ENCODE measurements around the gene IFT25. TPM values are rescaled to one million over a fixed set of nuclear protein-coding genes. Genes with fewer than 3 reads are reported as not detected.
"Not testable (repeated sequence)": the region's sequence is repeated elsewhere in the genome, so short reads cannot be mapped to it uniquely, and the experiment has no call there.

IFT25 gene
- polyA plus RNA-seq (2013): 38.6 and 39.1 TPM in 2 replicates

- H3K79me2 ChIP-seq (ENCODE audit: control insufficient read depth, insufficient read depth, low read length, poor library complexity): peaks cover 13% of the 10 kb centered on the region
Measured at GRCh38 chr1:53945433-53946251, at the start of gene IFT25. IFT25 (minus strand) TSS chr1:53945699; CDS start chr1:53940082, 5,617 bp downstream.

DNA sequence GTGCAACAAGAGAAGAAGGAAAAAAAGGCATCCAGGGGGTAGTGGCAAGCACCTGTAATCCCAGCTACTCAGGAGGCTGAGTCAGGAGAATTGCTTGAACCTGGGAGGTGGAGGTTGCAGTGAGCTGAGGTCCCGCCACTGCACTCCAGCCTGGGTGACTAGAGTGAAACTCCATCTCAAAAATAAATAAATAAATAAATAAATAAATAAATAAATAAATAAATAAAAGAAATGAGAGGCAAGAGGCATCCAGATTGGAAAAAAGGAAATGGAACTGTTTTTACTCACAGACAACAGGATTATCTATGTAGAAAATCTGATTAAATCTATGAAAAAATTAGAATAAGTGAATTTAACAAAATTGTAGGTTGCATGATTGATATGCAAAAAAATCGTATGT, 49.0 kb upstream of the IFT25 start:
- H3K23ac ChIP-seq (ENCODE audit: low read length); H3K4ac ChIP-seq (ENCODE audit: low read depth, low read length); H3K36me3 ChIP-seq (ENCODE audit: control insufficient read depth in 1 of 2, insufficient read depth in 2 of 2, low read length in 2 of 2); H3K79me2 ChIP-seq (ENCODE audit: control insufficient read depth, insufficient read depth, low read length, poor library complexity); H4K8ac ChIP-seq (ENCODE audit: low read depth, low read length); H3K9ac ChIP-seq (ENCODE audit: low read length); DNase-seq; H3K27me3 ChIP-seq (ENCODE audit: insufficient read depth, low read length); H2BK120ac ChIP-seq (ENCODE audit: insufficient read depth, low read length, poor library complexity); H2AK5ac ChIP-seq (ENCODE audit: low read length); H3K27ac ChIP-seq (ENCODE audit: low read depth, low read length); H3K4me3 ChIP-seq (ENCODE audit: low read depth, low read length); H3K4me2 ChIP-seq (ENCODE audit: low read length); H4K12ac ChIP-seq (ENCODE audit: low read depth, low read length); H3K18ac ChIP-seq (ENCODE audit: low read length); H2BK12ac ChIP-seq (ENCODE audit: low read length); H3K79me1 ChIP-seq (ENCODE audit: low read length); H2AFZ ChIP-seq (ENCODE audit: insufficient read depth, low read length, poor library complexity); H3K9me3 ChIP-seq (ENCODE audit: insufficient read depth, low read depth, low read length); H3K4me1 ChIP-seq (ENCODE audit: control insufficient read depth in 1 of 2, insufficient read depth in 2 of 2, low read length in 2 of 2); H2BK5ac ChIP-seq (ENCODE audit: low read depth, low read length, poor library complexity); H4K91ac ChIP-seq (ENCODE audit: low read depth, low read length); H3K14ac ChIP-seq (ENCODE audit: low read length): not testable (repeated sequence)
- no CpG with 5 or more reads among the region's 2 CpGs for WGBS (ENCODE audit: extremely low coverage, insufficient coverage, insufficient read length)

More at GRCh38 chr1:53945433-53946251, at the start of gene IFT25:
- Histone ChIP-seq H3K27me3 (ENCODE audit: insufficient read depth, low read length) (no peaks in the 10 kb centered on the region), H3K4me1 (ENCODE audit: control insufficient read depth in 1 of 2, insufficient read depth in 2 of 2, low read length in 2 of 2) (peaks cover 4 to 15% of the 10 kb centered on the region in 2 experiments), H2BK120ac (ENCODE audit: insufficient read depth, low read length, poor library complexity) (peak within 1 kb of the TSS; percentile 94), H3K4ac (ENCODE audit: low read depth, low read length) (peak within 1 kb of the TSS; percentile 97), H3K79me1 (ENCODE audit: low read length) (peaks cover 11% of the 10 kb centered on the region), H4K91ac (ENCODE audit: low read depth, low read length) (peak within 1 kb of the TSS; percentile 91), H4K8ac (ENCODE audit: low read depth, low read length) (peak within 1 kb of the TSS; percentile 98), H3K9me3 (ENCODE audit: insufficient read depth, low read depth, low read length) (no peaks in the 10 kb centered on the region), H3K4me3 (ENCODE audit: low read depth, low read length) (peak within 1 kb of the TSS; percentile 93), H3K36me3 (ENCODE audit: control insufficient read depth in 1 of 2, insufficient read depth in 2 of 2, low read length in 2 of 2) (peaks cover 0 to 3% of the 10 kb centered on the region in 2 experiments), H3K23ac (ENCODE audit: low read length) (no peak within 1 kb of the TSS), H2BK5ac (ENCODE audit: low read depth, low read length, poor library complexity) (peak within 1 kb of the TSS; percentile 89), H3K14ac (ENCODE audit: low read length) (peak within 1 kb of the TSS; percentile 96), H3K18ac (ENCODE audit: low read length) (peak within 1 kb of the TSS; percentile 97), H3K27ac (ENCODE audit: low read depth, low read length) (peak within 1 kb of the TSS; percentile 72), H2AFZ (ENCODE audit: insufficient read depth, low read length, poor library complexity) (peak within 1 kb of the TSS; percentile 99), H4K12ac (ENCODE audit: low read depth, low read length) (peak within 1 kb of the TSS; percentile 97), H2AK5ac (ENCODE audit: low read length) (no peak within 1 kb of the TSS), H3K4me2 (ENCODE audit: low read length) (peak within 1 kb of the TSS; percentile 82), H3K9ac (ENCODE audit: low read length) (peak within 1 kb of the TSS; percentile 88), H2BK12ac (ENCODE audit: low read length) (peak within 1 kb of the TSS; percentile 62)
- no CpG with 5 or more reads among the region's 90 CpGs for WGBS (ENCODE audit: extremely low coverage, insufficient coverage, insufficient read length)
- peak; percentile 95 to 98 for DNase-seq

- peak in 1 of 2 donors; percentile 36 for DNase-seq
- Histone ChIP-seq H3K4me2 (ENCODE audit: low read length) (no peak overlapping the region), H4K8ac (ENCODE audit: low read depth, low read length) (no peak overlapping the region), H3K79me2 (ENCODE audit: control insufficient read depth, insufficient read depth, low read length, poor library complexity) (no peaks in the 10 kb centered on the region), H4K91ac (ENCODE audit: low read depth, low read length) (no peak overlapping the region), H3K18ac (ENCODE audit: low read length) (no peak overlapping the region), H3K79me1 (ENCODE audit: low read length) (no peaks in the 10 kb centered on the region), H3K4ac (ENCODE audit: low read depth, low read length) (no peak overlapping the region), H3K9ac (ENCODE audit: low read length) (no peak overlapping the region), H2AK5ac (ENCODE audit: low read length) (no peak overlapping the region), H2BK12ac (ENCODE audit: low read length) (no peak overlapping the region), H3K27me3 (ENCODE audit: insufficient read depth, low read length) (no peaks in the 10 kb centered on the region), H3K9me3 (ENCODE audit: insufficient read depth, low read depth, low read length) (peaks cover 4% of the 10 kb centered on the region), H4K12ac (ENCODE audit: low read depth, low read length) (no peak overlapping the region), H3K4me1 (ENCODE audit: control insufficient read depth in 1 of 2, insufficient read depth in 2 of 2, low read length in 2 of 2) (no peaks in the 10 kb centered on the region), H2BK5ac (ENCODE audit: low read depth, low read length, poor library complexity) (no peak overlapping the region), H3K23ac (ENCODE audit: low read length) (no peak overlapping the region), H2AFZ (ENCODE audit: insufficient read depth, low read length, poor library complexity) (no peak overlapping the region), H3K36me3 (ENCODE audit: control insufficient read depth in 1 of 2, insufficient read depth in 2 of 2, low read length in 2 of 2) (no peaks in the 10 kb centered on the region), H3K14ac (ENCODE audit: low read length) (no peak overlapping the region), H3K4me3 (ENCODE audit: low read depth, low read length) (no peak overlapping the region), H2BK120ac (ENCODE audit: insufficient read depth, low read length, poor library complexity) (no peak overlapping the region), H3K27ac (ENCODE audit: low read depth, low read length) (no peak overlapping the region)
- WGBS (ENCODE audit: extremely low coverage, insufficient coverage, insufficient read length): no CpG with 5 or more reads among the region's 4 CpGs
Measured at GRCh38 chr1:53992085-53992874, 46.8 kb upstream of the IFT25 start.

DNA sequence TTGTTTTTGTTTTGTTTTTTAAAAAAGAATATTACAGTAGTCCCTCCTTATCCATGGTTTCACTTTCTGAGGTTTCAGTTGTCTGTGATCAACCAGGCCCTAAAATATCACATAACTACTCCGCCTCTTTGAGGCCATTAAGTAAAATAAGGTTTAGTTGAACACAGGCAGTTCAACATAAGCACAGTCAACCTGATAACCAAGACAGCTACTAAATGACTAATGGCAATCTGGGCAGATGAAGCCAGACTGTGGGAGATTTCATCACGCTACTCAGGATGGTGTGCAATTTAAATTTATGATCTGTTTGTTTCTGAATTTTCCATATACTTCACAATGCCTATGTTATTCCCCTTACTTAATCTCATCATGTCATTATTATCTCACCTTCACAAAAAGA, 42.4 kb upstream of the IFT25 start:
- Histone ChIP-seq H3K79me2 (ENCODE audit: control insufficient read depth, insufficient read depth, low read length, poor library complexity) (no peaks in the 10 kb centered on the region), H3K36me3 (ENCODE audit: control insufficient read depth in 1 of 2, insufficient read depth in 2 of 2, low read length in 2 of 2) (no peaks in the 10 kb centered on the region), H3K27me3 (ENCODE audit: insufficient read depth, low read length) (no peaks in the 10 kb centered on the region), H4K8ac (ENCODE audit: low read depth, low read length) (no peak overlapping the region), H2AFZ (ENCODE audit: insufficient read depth, low read length, poor library complexity) (no peak overlapping the region), H3K4ac (ENCODE audit: low read depth, low read length) (no peak overlapping the region), H3K23ac (ENCODE audit: low read length) (no peak overlapping the region), H3K18ac (ENCODE audit: low read length) (no peak overlapping the region), H3K9ac (ENCODE audit: low read length) (no peak overlapping the region), H2BK120ac (ENCODE audit: insufficient read depth, low read length, poor library complexity) (no peak overlapping the region), H3K4me2 (ENCODE audit: low read length) (no peak overlapping the region), H3K14ac (ENCODE audit: low read length) (no peak overlapping the region), H4K12ac (ENCODE audit: low read depth, low read length) (no peak overlapping the region), H3K79me1 (ENCODE audit: low read length) (no peaks in the 10 kb centered on the region), H3K4me1 (ENCODE audit: control insufficient read depth in 1 of 2, insufficient read depth in 2 of 2, low read length in 2 of 2) (no peaks in the 10 kb centered on the region), H2BK5ac (ENCODE audit: low read depth, low read length, poor library complexity) (no peak overlapping the region), H2AK5ac (ENCODE audit: low read length) (no peak overlapping the region), H4K91ac (ENCODE audit: low read depth, low read length) (no peak overlapping the region), H3K4me3 (ENCODE audit: low read depth, low read length) (no peak overlapping the region), H2BK12ac (ENCODE audit: low read length) (no peak overlapping the region), H3K9me3 (ENCODE audit: insufficient read depth, low read depth, low read length) (peaks cover 4% of the 10 kb centered on the region), H3K27ac (ENCODE audit: low read depth, low read length) (no peak overlapping the region)
- no peak for DNase-seq
- WGBS (ENCODE audit: extremely low coverage, insufficient coverage, insufficient read length): no CpG with 5 or more reads among the region's 2 CpGs

Measured in trophoblast cell (in vitro differentiated cells and primary cell).